GM12878 (cell line): ENCODE results near the gene FGGY. TPM values are rescaled to one million over a fixed set of nuclear protein-coding genes. Genes with fewer than 3 reads are reported as not detected.

ENCODE experiments used
- CBFB ChIP-seq: IDR thresholded peaks from 2 replicates; pipeline ENCODE4 v1.6.1; 2016; ENCODE audit warnings: antibody characterized with exemption, low read depth
- GATAD2B ChIP-seq: fragments of 450-650 bp; conservative IDR thresholded peaks from 2 replicates; pipeline ENCODE4 v1.6.1; 2017; ENCODE audit warnings: low read depth, mild to moderate bottlenecking, moderate library complexity
- LARP7 ChIP-seq: fragments of 450-650 bp; IDR thresholded peaks from 2 replicates; pipeline ENCODE4 v1.6.1; 2017; ENCODE audit warnings: mild to moderate bottlenecking
- NFIC ChIP-seq: IDR thresholded peaks from 2 replicates; pipeline ENCODE4 v1.6.1; 2012; ENCODE audit warnings: low read depth, mild to moderate bottlenecking, inconsistent platforms, low read length, moderate library complexity
- NFYB ChIP-seq: IDR thresholded peaks from 2 replicates; pipeline ENCODE4 v1.6.1; 2011; ENCODE audit warnings: low read depth, mild to moderate bottlenecking, low read length, improper control_type of control experiment, moderate library complexity; ENCODE audit not compliant: insufficient read depth
- NKRF ChIP-seq: fragments of 450-650 bp; conservative IDR thresholded peaks from 2 replicates; pipeline ENCODE4 v1.6.1; 2017; ENCODE audit warnings: mild to moderate bottlenecking, moderate library complexity
- NR2C2 ChIP-seq: IDR thresholded peaks from 2 replicates; pipeline ENCODE4 v1.6.1; 2011; ENCODE audit warnings: borderline replicate concordance, low read depth; ENCODE audit not compliant: control insufficient read depth, insufficient read length
- RBBP5 ChIP-seq: fragments of 200-600 bp; sonication (generic); conservative IDR thresholded peaks from 2 replicates; pipeline ENCODE4 v1.6.1; 2016
- RCOR1 ChIP-seq: conservative IDR thresholded peaks from 2 replicates; pipeline ENCODE4 v1.6.1; 2012; ENCODE audit warnings: low read depth, low read length, improper control_type of control experiment
- RUNX3 ChIP-seq: IDR thresholded peaks from 2 replicates; pipeline ENCODE4 v1.6.1; 2012; ENCODE audit warnings: low read length, inconsistent platforms
- SPI1 ChIP-seq: IDR thresholded peaks from 2 replicates; pipeline ENCODE4 v1.6.1; 2011; ENCODE audit warnings: low read depth, mild to moderate bottlenecking, low read length, moderate library complexity, borderline replicate concordance; ENCODE audit not compliant: insufficient read depth
- USF1 ChIP-seq: IDR thresholded peaks from 2 replicates; pipeline ENCODE4 v1.6.1; 2011; ENCODE audit warnings: borderline replicate concordance, low read depth, mild to moderate bottlenecking, moderate library complexity, mixed read lengths, low read length; ENCODE audit not compliant: insufficient read depth; ENCODE audit errors: extremely low read length
- ZBTB33 ChIP-seq: fragments of 450-650 bp; IDR thresholded peaks from 2 replicates; pipeline ENCODE4 v1.6.1; 2017; ENCODE audit warnings: mild to moderate bottlenecking
- ZNF207 ChIP-seq: fragments of 450-650 bp; IDR thresholded peaks from 2 replicates; pipeline ENCODE4 v1.6.1; 2014; ENCODE audit warnings: antibody characterized with exemption, mild to moderate bottlenecking, borderline replicate concordance
- ZNF592 ChIP-seq: fragments of 450-650 bp; IDR thresholded peaks from 2 replicates; pipeline ENCODE4 v1.6.1; 2017; ENCODE audit warnings: mild to moderate bottlenecking, moderate library complexity
- ZNF687 ChIP-seq: fragments of 450-650 bp; IDR thresholded peaks from 2 replicates; pipeline ENCODE4 v1.6.1; 2017; ENCODE audit warnings: mild to moderate bottlenecking, moderate library complexity
- polyA plus RNA-seq, 11 experiments: library from polyadenylated mRNA; depleted of rRNA in 4 of 11; unstranded in 6 of 11; stranded (reverse) in 5 of 11; fragments of >200 nt; fragmentation: Nextera tagmentation in 4 of 11; fragmentation: Illumina TruSeq in 1 of 11; extraction: Ambion mirVana in 4 of 11; extraction: Trizol in 1 of 11; gene quantifications; 1 replicate in 1 of 11; 2 replicates in 10 of 11; pipeline versions ENCODE4 v1.2.1 to v1.2.3, GENCODE V29; 2011 to 2016; ENCODE audit warnings: inconsistent platforms in 2 of 11, missing spikeins in 2 of 11, low read depth in 1 of 11
- total RNA-seq, 4 experiments: library from RNA; depleted of rRNA in 3 of 4; stranded (reverse); fragments of >200 nt in 3 of 4; fragmentation: Illumina TruSeq in 1 of 4; extraction: Trizol in 1 of 4; gene quantifications; 2 replicates each; pipeline versions ENCODE4 v1.2.1 to v1.2.3, GENCODE V29; 2013 to 2021

Gene FGGY
- total and polyA plus RNA-seq, 10 of the 15 experiments (the other 5 are each of a cell fraction or from before 2014, with no cell fraction given): 6.2 to 11.9 (median 7.5) TPM

- TF ChIP-seq USF1: no peak
- peak; percentile 60; the same call in 1 of the 2 replicates for TF ChIP-seq ZNF687
- TF ChIP-seq RBBP5: no peak
- TF ChIP-seq NKRF: no peak
- TF ChIP-seq NR2C2: no peak
- TF ChIP-seq GATAD2B: no peak
- TF ChIP-seq RCOR1: no peak
- no peak for TF ChIP-seq ZBTB33
- peak; percentile 61 for TF ChIP-seq NFIC
- TF ChIP-seq LARP7: no peak
- TF ChIP-seq CBFB: no peak
- TF ChIP-seq SPI1: no peak
- TF ChIP-seq NFYB: no peak
- no peak for TF ChIP-seq ZNF207
- no peak for TF ChIP-seq ZNF592
- TF ChIP-seq RUNX3: peak; percentile 11; the same call in 1 of the 2 replicates
Measured at GRCh38 chr1:59354709-59355337, 57.9 kb downstream of the FGGY start (continued).
